ENCODE results near the gene VAV2.

Gene VAV2

DNA sequence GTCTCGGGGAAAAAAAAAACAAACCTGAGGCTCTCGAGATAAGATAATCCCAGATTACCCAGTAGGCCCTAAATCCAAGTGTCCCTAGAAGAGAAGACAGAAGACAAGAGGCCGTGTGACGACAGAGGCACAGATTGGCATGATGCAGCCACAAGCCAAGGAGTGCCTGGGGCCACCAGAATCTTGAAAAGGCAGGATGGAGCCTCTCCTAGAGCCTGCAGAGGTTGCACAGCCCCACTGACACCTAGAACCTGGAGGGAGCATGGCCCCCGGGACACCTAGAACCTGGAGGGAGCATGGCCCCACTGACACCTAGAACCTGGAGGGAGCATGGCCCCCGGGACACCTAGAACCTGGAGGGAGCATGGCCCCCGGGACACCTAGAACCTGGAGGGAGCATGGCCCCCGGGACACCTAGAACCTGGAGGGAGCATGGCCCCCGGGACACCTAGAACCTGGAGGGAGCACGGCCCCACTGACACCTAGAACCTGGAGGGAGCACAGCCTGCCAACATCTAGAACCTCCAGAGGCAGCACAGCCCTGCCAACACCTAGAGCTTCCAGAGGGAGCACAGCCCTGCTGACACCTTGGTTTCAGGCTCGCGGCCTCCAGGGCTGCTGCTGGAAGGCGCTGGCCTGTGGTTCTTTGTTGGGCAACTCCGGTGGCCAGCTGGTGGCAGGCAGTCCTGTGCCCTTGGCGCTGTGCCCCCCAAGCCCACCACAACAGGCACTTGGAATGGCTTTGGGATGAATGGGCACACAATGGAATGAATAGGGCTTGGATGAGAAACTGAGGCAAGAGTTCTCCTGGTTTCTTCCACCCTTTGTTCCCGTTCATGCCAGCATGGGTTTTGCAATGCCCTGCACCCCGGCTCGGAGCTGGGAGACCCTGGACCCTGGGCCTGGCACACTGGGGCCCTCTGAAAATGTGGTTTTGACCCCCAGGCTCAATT, 39.2 kb downstream of the VAV2 start:
- no peak for DNase-seq (ENCODE audit: low spot score)

DNA sequence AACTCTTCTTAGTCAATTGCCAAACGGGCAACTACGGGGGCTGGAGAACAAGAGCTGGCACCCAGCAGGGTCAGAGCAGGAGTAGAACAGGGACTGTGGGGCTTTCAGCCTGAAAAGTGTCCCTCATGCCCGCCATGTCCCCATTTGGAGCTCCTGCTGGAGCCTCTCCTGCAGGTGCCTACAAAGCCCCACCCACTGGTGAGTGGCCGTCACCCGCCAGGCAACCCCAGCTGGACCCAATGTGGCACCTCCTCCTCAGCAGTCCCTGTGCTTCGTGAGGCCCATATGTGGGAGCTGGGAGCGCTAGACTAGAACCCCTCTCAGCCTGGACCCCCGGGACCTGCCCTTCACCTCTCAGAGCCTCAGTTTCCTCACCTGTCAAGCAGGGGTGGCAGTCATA, 40.9 kb downstream of the VAV2 start:
- no peak for DNase-seq (ENCODE audit: low spot score)

DNA sequence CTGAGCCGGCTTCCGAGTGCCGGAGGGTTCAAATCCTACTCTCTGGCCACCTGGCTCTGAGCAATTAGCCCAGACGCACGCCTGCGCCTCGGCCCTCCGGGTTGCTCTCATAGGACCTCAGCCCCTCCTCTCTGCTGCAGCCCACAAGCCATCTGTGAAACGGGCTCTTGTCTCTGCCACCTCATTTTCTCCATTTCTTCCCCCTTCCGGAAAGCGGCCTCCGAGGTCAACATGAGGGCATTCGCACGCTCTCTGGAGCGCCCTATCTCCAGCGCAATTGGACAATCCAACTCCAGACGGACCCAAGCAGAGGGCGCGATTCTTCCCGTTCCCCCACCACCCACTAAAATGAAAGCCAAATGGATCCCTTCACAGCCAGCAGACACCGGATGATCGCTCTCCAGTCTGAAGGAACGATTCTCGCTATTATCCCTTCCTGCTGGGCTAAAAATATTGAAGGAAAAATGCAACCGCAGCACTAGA, 41.5 kb downstream of the VAV2 start:
- no peak for DNase-seq (ENCODE audit: low spot score)

DNA sequence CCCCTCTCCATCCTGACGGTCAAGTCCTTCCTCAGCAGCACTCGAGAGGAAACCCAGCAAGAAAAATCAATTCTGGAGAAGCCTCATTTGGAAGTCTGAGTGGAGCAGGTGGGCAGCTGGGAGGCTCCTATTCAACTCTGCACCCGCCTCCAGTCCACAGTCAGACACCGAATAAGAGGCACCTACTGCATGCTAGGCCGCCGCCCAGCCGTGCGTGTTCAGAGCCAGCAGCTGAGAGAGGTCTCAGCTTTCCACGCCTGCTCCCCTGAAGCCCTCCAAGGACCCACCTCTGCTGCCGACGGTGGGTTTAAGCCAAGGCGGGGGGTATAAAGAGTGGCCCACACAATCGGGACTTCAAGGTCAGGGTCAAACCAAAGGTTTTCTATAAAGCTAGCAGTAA, 41.9 kb downstream of the VAV2 start:
- no peak for DNase-seq (ENCODE audit: low spot score)

DNA sequence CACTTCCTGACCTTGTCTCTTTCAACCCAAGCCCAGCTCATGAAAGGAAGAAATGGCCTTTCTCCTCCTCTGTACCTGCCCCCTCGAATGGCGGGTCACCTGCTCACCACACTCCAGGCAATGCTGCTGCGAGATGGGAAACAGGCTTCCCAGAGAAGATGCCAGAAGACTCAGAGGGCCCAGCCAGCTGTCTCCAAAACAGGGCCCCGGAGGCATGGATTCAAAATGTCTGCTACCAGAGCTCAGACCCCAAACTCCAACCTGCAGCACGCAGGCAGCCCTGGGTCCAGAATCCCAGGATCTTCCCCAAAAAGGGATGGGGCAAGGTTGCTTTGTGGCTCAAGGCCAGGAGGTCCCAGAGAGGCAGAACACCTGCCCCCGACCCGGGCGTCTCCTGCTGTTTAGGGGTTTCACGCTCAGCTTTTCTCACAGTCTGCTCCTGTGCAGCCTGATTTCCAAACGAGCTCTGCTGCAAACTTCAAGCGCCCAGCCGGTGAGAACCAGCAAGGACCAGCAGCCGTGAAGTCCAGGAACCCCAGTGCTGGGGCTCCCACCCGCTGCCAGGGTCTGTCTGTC, 42.5 kb downstream of the VAV2 start:
- no peak for DNase-seq (ENCODE audit: low spot score)

DNA sequence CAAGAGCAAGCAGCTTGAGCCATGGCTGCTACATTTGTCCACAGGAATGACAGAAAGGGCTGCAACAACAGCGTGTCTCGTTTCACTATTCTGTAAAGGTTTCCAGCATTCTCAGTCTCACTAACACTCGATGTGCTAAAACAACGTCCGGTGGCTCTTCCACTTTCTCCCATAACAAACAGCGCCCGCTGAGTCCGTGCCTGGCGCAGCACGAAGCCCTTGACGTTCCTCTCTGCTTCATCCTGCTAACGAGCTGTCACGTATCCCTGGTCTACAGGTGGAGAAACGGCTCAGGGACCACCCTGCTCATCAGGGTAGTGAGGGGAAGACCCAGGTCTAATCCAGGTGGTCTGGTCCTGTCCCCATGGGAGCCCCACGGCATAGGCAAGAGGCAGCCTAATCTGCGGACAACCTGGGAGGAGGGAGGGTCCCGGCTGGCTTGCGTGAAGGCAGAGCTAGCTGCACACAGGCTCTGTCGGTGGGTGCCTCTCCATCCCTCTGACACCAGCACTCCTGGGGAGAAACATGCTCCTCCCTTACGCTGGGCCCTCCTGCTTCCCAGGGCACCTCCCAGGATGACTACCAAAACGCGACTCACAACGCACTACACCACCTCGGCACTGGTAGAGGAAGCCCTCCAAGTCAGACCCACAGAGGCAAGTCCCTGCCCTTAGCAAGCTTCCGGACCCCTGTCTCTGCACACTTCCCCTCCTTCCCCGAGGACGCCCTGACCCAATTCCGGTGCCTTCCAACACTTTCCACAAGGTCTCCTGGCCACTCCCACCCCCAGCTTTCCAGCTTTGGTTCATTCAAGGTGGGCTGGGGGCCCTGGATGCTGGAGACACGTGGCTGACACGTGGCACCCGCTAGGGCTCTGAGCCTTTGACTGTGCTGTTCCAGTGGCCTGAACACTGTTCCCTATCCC, 43.3 kb downstream of the VAV2 start:
- no peak for DNase-seq (ENCODE audit: low spot score)

DNA sequence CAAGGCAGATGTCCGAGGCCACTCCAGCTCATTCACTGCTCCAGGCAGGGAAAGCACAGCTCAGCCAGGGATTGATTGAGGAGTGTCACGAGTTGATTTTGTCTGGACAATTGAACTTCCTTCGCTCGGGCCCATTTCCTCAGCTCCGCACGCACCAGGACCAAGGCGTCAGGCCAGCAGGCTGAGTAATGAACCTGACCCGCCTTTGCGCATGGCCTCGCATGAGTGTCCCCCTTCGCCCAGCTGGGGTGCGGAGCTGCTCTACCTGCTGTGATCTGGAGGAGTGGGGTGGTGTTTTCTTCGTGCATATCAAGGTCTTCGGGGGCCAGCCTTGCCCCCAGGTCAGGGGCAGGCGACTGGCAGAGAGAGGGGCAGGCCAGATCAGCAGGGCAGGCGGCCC, 44.0 kb downstream of the VAV2 start:
- DNase-seq (ENCODE audit: low spot score), result no peak

DNA sequence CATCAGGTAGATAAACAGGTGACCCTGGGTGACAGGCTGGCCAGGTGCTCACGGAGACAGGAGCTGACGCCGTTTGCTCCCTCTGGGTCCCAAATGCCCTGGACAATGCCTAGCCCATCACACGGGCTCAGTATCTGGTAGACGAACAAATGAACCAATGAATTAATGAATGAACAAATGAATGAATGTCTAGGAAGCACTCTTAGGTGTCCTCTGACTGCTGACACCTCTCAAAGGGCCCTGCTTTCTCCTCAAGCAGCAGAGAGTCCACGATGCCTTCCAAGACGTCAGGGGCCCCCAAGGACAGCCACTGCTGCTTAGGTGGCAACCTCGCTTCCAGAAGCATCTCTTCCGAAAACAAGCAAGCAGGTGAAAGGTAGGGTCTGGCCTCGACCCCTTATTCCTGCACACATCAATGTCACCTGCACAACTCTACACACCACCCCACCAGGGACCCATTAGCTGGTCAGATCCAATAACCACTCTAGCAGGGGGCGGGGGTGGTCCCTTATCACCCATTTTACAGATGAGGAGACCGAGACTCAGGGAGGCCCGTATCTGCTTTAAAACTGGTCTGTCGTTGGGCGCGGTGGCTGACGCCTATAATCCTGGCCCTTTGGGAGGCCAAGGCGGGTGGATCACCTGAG, 45.2 kb downstream of the VAV2 start:
- DNase-seq (ENCODE audit: low spot score), result no peak

DNA sequence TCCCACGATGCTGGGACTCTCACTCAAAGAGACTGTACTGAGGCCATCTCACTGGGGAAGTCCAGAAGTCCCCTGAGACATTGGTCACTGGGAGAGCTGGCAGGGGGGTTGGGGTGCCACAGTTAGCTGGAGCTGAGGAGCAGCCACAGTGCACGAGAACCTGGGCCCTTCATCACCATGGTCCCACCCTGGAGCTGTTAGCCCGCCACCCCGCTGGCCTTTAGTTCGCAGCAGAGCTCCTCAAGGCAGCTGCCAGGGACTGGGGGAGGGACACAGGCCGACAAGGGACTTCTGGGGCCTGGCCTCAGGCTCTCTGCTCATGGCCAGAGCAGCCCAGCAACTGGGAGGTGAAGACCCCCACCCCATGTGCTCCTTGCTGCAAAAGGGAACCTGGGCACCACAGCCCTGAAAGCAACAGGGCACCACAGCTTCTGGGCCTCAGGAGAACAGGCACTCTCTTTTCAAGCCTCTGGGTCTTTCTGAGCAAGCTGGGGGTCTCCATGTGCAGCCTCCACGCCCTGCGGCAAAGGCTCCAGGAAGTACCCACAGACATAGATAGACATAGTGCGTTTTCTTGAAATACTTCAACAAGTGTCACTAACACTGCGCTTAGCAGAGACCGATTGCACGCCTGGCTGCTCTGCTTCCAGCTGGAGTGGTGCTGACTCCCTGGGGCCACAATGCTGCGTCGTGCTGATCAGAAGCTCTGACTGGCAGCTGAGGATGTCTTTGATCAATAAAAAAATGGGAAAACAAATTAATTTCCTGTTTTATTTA, 46.0 kb downstream of the VAV2 start:
- DNase-seq (ENCODE audit: low spot score), result no peak

DNA sequence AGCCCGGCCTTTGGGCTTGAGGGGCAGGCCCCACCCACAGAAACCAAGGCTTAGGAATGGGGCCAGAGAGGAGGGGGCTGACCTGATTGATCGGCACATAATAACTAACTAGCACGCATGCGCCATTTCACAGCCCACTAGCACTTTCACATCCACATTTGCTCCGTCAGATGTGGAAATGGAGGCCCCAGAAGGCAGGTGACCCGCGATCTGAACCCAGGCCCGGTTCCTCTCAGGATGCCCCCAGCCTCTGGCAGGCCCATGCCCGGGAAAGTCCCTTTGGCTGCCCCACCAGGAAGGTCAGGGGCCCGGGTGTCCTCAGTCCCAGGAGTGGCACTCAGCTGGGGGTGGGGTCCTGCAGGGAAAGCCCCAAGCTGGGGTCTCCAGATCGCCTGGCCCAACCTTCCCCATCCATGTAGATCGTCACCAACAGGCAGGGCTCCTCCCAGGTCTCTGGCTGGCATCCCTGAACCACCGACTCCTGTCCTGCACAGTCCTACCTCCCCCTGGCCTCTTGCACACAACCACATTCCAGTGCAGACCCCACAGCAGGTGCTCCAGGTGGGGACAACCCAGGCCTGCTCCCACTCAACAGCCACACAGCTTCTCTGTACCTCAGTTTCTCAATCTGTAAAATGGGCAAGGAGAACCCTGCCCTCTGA, 46.7 kb downstream of the VAV2 start:
- no peak for DNase-seq (ENCODE audit: low spot score)

DNA sequence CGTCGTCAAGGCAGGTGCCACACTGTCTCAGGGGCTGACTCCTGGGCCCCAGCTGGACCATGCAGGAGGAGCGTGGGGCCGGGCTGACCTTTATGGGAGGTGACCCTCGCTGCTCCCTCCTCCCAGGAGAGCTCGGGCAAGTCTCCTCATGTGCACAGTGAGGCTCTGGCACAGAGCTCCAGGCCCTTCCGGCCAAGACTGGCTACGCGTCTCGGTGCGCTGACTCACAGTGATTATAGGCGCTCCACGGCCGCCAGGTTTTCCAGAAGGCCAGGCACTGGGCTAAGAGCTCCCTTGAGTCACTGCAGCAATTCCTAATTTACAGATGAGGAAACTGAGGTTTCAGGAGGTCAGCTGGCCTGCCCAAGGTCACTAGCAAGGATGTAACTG, 47.4 kb downstream of the VAV2 start:
- DNase-seq (ENCODE audit: low spot score), result no peak

DNA sequence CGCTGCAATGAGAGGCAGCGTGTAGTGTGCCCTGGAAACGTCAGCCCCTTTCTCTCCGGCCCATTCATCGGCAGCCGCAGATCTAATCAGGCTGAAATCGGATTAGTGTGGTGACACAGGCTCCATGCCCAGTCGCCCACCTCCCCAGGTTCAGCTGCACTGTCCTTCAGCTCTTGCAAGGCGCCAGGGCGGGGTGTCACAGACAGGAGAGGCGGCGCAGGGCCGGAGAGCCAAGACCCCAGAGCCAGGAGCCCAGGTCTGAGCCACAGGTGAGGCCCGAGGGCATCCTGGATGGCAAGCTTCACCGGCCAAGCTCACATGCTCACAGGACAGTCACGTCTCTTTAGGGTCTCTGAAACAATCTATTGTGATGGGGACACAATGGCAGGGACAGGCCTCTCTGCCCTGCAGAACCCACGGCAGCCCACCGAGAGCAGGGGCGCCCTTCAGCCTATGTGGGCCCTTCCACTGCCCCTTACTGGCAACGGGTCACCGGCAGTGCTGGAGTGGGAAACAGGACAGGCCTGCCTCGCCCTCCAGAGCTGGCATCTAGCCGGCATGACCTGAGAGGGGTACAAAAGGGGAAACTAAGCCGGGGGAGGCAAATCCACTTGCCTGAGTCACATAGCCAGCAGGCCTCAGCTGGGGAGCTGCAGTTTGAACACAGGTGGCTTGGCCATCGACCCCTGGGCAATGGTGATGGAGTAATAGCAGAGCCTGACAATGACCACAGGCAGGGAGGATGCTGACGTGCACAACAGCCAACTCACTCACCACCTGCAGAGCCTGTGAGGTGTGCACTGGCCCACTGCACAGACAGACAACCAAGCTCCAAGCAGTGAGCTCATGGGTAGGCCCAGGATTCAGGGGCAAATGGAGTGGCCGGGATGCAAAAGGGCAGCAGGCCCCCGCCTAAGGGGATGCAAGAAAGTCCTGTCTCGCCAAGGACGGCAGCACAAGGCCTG, 48.1 kb downstream of the VAV2 start:
- DNase-seq (ENCODE audit: low spot score), result no peak

DNA sequence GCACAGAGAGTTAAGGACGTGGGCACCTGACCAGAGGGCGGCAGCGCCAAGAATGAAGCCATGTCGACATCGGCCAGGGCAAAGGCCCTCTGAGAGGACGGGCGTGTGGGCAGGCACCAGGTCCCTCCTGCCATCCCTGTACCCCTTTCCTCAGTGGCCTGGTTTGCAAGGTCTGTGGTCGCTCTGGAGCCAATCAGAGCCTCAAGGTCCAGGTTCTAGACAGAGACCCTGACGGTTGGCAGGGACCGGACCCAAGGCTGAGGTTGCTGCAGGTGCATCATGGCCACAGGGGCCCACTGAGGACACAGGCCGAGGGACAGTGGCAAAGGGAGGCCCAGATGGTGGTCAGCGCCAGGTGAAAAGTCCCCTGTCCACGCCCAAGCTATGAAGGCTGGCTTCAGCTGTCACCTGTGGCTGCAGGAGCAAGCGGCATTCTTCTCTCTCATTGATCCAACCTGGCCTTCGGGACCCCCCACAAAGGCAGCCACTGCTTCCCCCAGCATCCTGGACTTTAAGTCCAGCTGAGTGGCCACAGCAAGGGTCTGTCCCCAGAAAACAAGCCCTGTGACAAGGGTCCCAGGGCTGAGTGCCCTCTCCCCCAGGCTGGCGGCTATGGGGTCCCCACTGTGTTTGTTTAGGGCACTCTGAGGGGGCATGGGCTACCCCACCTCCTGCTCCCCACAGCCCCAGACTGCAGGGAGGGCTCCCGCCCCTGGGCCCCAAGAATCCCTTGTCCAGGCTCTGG, 48.9 kb downstream of the VAV2 start:
- no peak for DNase-seq (ENCODE audit: low spot score)

DNA sequence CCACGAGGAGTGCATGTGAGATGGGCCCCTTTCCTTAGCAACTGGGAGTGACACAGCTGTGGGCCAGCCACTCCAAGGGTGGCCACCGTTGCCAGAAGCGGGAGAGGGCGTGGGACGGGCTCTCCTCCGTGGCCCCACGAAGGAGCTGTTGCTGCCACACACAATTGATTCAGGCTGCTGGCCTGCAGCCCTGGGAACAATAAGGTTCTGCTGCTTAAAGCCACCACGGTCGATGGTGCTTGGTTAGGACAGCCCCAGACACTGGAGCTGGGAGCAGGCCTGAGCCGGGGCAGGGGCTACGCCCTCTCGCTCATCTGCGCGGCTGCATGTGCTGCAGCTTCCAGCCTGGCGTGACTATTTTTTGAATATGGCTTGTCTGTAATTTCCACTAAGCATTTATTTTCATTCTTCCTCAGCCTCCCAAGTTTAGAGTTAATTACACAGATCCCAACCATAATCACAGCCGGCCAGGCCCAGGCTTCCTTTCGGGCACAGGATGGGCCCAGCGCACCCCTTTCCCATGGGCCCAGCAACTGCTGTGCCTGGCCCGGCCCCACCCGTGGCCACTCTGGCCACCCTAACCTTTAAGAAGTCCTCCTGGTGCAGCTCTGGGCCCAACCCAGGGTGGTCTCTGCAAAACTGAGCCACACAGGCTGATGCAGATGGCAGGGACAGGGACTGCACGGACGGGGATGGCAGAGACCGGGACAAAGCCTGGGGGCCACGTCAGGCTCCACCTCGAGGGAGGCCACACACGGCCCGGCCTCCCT, 49.7 kb downstream of the VAV2 start:
- no peak for DNase-seq (ENCODE audit: low spot score)

DNA sequence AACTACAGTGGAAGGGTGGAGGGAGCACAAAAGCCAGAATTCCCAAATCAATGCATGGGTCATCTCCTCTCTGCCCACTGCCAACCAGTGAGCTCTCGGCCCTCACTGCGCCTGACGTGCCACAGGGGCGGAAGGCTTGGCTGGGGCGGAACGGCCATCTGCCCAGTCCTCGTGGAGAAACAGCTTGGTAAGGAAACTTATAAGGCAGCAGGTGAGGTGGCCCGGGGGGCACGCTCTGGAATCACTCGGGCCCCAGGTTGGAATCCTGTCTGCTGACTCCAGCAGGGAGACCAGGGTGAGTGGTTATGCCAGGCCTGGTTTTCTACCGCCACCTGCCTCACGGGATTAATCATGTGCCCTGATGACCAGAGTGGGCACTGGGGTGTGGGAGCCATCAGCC, 52.3 kb downstream of the VAV2 start:
- no peak for DNase-seq (ENCODE audit: low spot score)

DNA sequence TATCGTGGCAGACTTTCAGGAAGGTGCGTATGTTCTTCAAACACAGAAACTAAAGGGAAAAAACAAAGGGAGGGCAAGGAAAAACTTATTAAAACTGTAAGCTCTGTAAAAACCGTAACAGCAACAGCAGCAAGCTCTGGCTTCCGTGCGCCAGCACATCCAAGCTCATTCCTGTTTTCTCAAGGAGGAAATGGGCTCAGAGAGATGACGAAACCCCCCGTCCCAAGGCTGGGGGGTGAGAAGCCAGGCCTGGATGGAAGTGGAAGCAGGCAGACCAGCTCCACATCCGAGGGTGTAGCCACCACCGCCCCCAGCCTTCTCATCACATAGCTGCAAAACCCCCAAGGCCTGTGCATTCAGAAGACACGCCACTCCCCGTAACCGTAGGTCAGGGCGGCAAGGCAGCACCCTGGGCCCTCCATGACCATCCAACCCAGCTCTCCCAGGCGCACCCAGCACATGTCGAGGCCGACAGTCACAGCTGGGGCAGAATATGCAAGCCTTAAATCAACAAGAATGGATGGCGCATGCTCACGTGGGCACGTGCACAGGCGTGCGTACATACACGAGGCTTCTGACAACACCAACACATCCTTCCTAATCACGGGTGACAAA, 52.8 kb downstream of the VAV2 start:
- DNase-seq (ENCODE audit: low spot score), result no peak

DNA sequence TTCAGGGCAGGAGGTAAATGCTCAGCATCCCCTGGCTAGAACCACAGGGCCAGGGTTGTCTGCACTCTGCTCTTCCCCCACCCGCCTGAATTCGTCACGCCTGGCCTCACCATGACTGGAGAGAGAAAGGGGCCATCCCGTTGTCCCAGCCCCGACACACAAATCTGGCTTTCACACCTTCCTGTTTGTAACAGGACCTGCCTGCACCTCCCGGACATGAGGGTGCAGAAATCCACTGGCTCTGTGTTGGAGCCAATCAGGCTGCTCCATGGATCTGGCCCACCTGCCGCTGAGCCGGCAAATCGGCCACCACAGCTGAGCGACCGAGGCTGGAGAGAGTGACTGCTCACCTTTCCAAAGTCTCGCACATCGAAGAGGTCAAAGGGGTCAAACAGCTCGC, 53.4 kb downstream of the VAV2 start:
- DNase-seq (ENCODE audit: low spot score), result no peak

All from pons (tissue), 1 donor.